GM13976 (cell line): ENCODE results near the gene ERBB4.

Source experiments
- DNase-seq: peaks from one replicate; pipeline ENCODE4 v3.0.0; 2012; ENCODE audit warnings: low spot score
- CTCF ChIP-seq: IDR thresholded peaks from 2 replicates; pipeline ENCODE4 v1.5.1; 2012; ENCODE audit warnings: borderline replicate concordance, mild to moderate bottlenecking; ENCODE audit not compliant: insufficient read depth; ENCODE audit errors: extremely low read depth, missing control alignments, control extremely low read depth
- in situ Hi-C: fragments of 300-500 bp; cut with MboI; formaldehyde crosslinking; loops from one replicate; pipeline ENCODE4 v1.12.0; 2022; ENCODE audit warnings: low sequenced_read_pairs, mixed read lengths, inconsistent platforms; ENCODE audit not compliant: unreplicated experiment

Gene ERBB4

GRCh38 chr2:212066546-212066945, 472.1 kb downstream of the ERBB4 start:
- DNase-seq, result no peak
- no peak for TF ChIP-seq CTCF
- in situ Hi-C loops, result no loop called here

GRCh38 chr2:212064318-212064717, 474.3 kb downstream of the ERBB4 start:
- no peak for DNase-seq
- no peak for TF ChIP-seq CTCF
- in situ Hi-C loops, result no loop called here

GRCh38 chr2:212052412-212053159, 486.0 kb downstream of the ERBB4 start:
- in situ Hi-C loops, result no loop called here
- no peak for TF ChIP-seq CTCF
- no peak for DNase-seq

GRCh38 chr2:212050871-212051270, 487.7 kb downstream of the ERBB4 start:
- no peak for DNase-seq
- in situ Hi-C loops, result no loop called here
- no peak for TF ChIP-seq CTCF

- in situ Hi-C loops, result no loop called here
- no peak for DNase-seq
- TF ChIP-seq CTCF, result no peak
These were observed 496.0 kb downstream of the ERBB4 start for GRCh38 chr2:212042562-212042961.

GRCh38 chr2:212037062-212037461, 501.5 kb downstream of the ERBB4 start:
- TF ChIP-seq CTCF, result no peak
- DNase-seq, result no peak
- in situ Hi-C loops, result no loop called here

- in situ Hi-C loops, result no loop called here
- DNase-seq, result no peak
- no peak for TF ChIP-seq CTCF
These were observed 503.6 kb downstream of the ERBB4 start for GRCh38 chr2:212034841-212035585.
